ENCODE measurements around the gene HPCAL1. TPM values are rescaled to one million over a fixed set of nuclear protein-coding genes. Genes with fewer than 3 reads are reported as not detected.

HPCAL1 gene
- total and polyA plus RNA-seq, 2 of the 4 experiments (the other 2 are of a cell fraction), result 8.2 to 33.7 TPM

DNA sequence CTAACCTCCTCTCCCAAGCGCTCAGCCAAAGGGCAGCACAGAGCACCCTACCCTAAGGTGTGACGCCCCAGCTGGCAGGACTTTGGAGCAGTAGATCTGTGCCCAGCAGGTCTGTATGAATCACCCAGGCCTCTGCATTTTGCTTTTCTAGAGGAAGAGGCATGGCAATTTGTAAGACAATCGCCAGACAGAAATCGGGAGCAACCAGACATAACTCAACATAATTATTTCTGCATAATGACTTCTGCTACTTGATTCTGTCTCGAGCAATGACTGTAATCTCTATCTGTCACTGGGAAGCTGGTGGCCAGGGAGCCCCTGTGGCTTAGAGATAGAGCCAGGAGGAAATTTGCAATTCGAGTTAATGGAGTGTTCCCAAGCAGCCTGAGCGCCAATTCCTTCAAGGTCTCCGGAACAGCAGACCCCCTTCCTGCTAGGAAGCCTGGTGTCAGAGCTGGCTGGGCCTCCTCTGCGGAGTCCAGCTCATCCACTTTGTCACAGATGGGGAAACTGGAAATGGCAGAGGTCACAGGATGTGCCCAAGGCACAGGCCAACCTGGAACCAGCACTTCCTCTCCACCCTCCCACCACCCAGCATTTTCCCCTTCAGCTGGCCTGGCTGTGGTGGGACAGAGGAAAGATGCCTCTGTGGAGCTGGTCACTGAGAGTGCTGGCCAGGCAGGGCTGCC, 90.4 kb downstream of the HPCAL1 start:
- intact Hi-C loops (cut with micrococcal nuclease), result no loop called here
- H3K27ac ChIP-seq (ENCODE audit: insufficient read depth, low read length), result no peak overlapping the region
- H3K4me2 ChIP-seq (ENCODE audit: low read depth, low read length), result no peak overlapping the region

More for the DNA sequence above, 90.4 kb downstream of the HPCAL1 start:
- TF ChIP-seq FOS (IDR thresholded peaks at IDR 0.05; ENCODE audit: low read depth, low read length) (no peak), POLR2A (IDR thresholded peaks at IDR 0.05; ENCODE audit: low read depth, low read length) (no peak)
- no peak for ATAC-seq (ENCODE audit: low read depth)
- no peak overlapping the region for H3K18ac ChIP-seq (ENCODE audit: low read depth, low read length)
- H3K56ac ChIP-seq (ENCODE audit: extremely low read depth, insufficient read depth, low read length), result no peak overlapping the region
- H3K14ac ChIP-seq (replicated peaks; ENCODE audit: low read depth, low read length), result no peak overlapping the region
- no peaks in the 10 kb centered on the region for H3K9me3 ChIP-seq (ENCODE audit: control insufficient read depth, insufficient read depth, low read length)
- peaks cover 16% of the 10 kb centered on the region for H3K9me1 ChIP-seq (ENCODE audit: insufficient read depth, low read length)
- peaks cover 9% of the 10 kb centered on the region for H4K20me1 ChIP-seq (ENCODE audit: insufficient read depth, low read length)
- no peak overlapping the region for H3K23ac ChIP-seq (ENCODE audit: low read depth, low read length)
- in situ Hi-C loops (cut with MboI; ENCODE audit: low sequenced_read_pairs) (no loop called here), dilution Hi-C loops (cut with HindIII; ENCODE audit: low sequenced_read_pairs, unreplicated experiment) (no loop called here)
- ChIA-PET POLR2A (ENCODE audit: unreplicated experiment) (no interaction called here), CTCF (no interaction called here)
- no peak overlapping the region for H2AFZ ChIP-seq (replicated peaks; ENCODE audit: low read length, poor library complexity)
- no peak overlapping the region for H2AK5ac ChIP-seq (ENCODE audit: low read depth, low read length)
- no peak overlapping the region for H3K9ac ChIP-seq (ENCODE audit: low read depth, low read length)
- no peak for DNase-seq
- no peak overlapping the region for H2BK20ac ChIP-seq (ENCODE audit: low read depth, low read length)
- no peak overlapping the region for H3K4me3 ChIP-seq (ENCODE audit: insufficient read depth, low read depth, low read length)
- peaks cover 10% of the 10 kb centered on the region for H3K4me1 ChIP-seq (ENCODE audit: control insufficient read depth, insufficient read depth, low read length)
- 74% methylated on average over 4 of the region's 9 CpGs; no CpG with 5 or more reads in 1 of the 2 experiments for WGBS, 2 experiments (ENCODE audit: extremely low coverage in 2 of 2, insufficient read length in 1 of 2)
- no peak overlapping the region for H2AK9ac ChIP-seq (replicated peaks; ENCODE audit: low read depth, low read length, poor library complexity)
- H2BK15ac ChIP-seq (ENCODE audit: low read depth, low read length), result no peak overlapping the region
- no peak overlapping the region for H2BK5ac ChIP-seq (ENCODE audit: low read depth, low read length, poor library complexity, severe bottlenecking)
- H3K36me3 ChIP-seq (ENCODE audit: control insufficient read depth, insufficient read depth, low read length), result no peaks in the 10 kb centered on the region
- H3K79me1 ChIP-seq (ENCODE audit: low read depth in 1 of 2, low read length in 2 of 2), result peaks cover 3 to 13% of the 10 kb centered on the region in 2 experiments; a peak in 2 of 4 replicates
- no peak overlapping the region for H4K91ac ChIP-seq (ENCODE audit: insufficient read depth, low read depth, low read length)
- no peak overlapping the region for H4K8ac ChIP-seq (ENCODE audit: low read depth in 2 of 2, low read length in 2 of 2)
- no peak overlapping the region for H3K4ac ChIP-seq (ENCODE audit: low read depth, low read length)
- no peaks in the 10 kb centered on the region for H3K27me3 ChIP-seq (ENCODE audit: control insufficient read depth, insufficient read depth, low read length)
- H4K5ac ChIP-seq (ENCODE audit: low read depth, low read length), result no peak overlapping the region
- no peak overlapping the region for H2BK120ac ChIP-seq (ENCODE audit: low read depth, low read length)
- BruUV-seq (replicated peaks), result no TSS peak
